Measurements from ENCODE around the gene AP2A2.
"Not testable (repeated sequence)": the region's sequence is repeated elsewhere in the genome, so short reads cannot be mapped to it uniquely, and the experiment has no call there.

Gene AP2A2

DNA sequence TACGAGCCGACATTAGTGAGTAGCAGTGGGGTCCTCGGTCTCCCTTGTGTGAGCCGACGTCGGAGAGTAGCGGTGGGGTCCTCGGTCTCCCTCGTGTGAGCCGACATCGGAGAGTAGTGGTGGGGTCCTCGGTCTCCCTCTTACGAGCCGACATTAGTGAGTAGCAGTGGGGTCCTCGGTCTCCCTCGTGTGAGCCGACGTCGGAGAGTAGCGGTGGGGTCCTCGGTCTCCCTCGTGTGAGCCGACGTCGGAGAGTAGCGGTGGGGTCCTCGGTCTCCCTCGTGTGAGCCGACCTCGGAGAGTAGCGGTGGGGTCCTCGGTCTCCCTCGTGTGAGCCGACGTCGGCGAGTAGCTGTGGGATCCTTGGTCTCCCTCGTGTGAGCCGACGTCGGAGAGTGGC, 49.7 kb downstream of the AP2A2 start:
- not testable (repeated sequence) for DNase-seq (ENCODE audit: low read depth in 2 of 2)

DNA sequence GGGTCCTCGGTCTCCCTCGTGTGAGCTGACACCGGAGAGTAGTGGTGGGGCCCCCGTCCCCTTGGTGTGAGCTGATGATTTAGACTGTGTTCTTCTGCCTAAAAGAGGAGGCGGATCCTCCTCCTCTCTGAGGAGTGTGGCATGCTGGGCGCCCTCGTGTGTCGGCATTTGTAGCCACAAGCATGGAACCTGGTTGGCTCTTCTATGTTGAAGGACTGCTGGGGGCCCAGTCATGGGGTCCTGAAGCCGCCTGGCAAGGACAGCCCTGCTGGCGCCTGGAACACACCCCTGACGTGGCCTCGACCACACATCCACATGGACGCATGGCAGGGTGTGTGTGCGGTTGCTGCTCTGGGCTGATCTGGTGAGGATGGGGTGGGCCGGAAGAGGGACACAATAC, 50.2 kb downstream of the AP2A2 start:
- no peak for DNase-seq (ENCODE audit: low read depth in 2 of 2)

DNA sequence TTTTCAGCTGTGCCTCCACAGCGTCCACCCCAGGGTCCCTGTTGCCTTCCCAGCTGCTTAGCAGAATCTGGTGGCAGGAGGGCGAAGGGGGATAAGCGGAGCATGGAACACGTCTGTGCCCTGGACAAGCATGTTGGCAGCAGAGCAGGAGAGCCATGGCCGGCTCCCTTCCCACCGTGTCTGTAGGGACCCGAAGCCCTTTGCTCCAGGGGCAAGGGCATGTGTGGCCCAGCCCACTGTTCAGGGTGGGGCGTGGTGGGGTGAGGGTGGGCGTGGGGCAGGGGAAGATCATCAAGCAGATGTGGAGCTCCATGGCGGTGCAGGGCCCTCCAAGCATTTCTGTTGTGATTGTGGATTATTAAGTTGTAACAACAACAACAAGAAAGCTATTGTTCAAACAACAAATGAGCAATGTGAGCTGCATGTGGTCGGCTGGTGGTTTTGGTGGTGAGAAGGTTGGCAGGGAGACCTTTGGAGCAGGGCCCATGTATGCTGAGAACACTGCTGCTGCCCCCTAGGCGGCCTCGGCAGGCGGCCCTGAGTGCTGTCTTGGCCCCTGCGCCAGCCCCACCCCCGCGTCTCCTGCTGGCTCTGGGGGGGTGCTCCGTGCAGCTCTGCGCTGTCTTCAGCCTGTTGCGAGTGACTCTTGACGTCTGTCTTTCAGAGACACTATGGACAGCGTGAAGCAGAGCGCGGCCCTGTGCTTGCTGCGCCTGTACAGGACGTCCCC, 50.9 kb downstream of the AP2A2 start:
- no peak for DNase-seq (ENCODE audit: low read depth in 2 of 2)

DNA sequence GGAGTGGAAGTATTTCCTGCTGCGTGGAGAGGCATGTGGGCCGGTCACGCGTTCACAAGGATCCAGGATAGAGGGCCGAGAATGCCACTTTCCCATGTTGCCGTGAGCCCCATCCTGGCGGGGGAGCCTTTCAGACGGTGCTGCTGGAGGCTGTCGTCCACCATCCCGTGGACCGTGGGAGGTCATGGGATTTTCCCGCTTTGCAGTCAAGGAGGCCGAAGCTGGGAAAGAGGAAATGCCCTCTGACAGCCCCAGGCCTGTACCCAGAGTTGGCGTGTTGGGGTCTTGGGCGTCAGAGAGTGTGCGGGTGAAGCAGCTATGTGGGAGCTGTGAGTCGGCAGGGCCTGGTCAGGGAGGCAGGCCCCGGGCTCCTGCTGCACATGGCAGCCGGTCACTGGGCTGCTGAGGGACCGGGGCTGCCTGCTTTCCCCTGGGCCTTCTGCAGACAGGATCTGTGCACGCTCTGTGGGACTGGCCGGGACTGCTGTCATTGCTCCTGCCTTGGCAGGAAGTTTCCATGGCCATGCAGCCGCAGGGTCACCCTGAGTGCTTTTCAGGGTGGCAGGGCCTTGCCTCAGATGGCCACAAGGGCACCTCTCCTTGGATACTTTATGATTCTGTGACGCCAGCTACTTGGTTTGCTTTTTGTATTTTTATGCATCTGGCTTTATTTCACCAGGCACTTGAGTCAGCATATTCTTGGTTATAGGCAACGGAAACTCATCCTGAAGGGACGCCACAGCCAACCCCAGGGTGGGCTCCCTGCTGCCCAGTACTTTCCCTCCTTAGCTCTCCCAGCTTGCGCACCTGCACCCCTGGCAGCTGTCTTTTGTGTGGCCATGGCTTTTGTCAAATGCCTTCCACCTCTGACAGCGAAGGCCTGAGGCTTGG, 52.4 kb downstream of the AP2A2 start:
- DNase-seq (ENCODE audit: low read depth in 2 of 2): no peak

DNA sequence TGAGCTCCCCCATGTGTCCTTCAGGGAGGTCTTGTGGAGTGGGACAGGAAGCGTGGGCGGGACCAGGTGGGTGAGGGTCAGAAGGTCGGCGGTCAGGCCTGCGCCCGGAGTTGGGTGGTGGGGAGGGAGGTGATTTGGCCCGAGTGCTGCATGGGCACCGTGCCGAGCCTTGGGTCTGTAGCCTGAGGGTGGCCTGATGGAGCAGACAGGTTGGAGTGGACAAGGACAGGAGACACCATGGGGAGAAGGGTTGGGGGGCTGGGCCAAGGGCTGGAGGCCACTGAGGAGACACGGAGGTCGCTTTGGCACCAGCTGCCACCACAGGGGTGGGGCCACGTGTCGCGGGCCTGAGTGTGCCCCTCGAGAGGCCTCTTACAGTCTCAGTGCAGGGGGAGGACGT, 53.1 kb downstream of the AP2A2 start:
- DNase-seq (ENCODE audit: low read depth in 2 of 2): no peak

DNA sequence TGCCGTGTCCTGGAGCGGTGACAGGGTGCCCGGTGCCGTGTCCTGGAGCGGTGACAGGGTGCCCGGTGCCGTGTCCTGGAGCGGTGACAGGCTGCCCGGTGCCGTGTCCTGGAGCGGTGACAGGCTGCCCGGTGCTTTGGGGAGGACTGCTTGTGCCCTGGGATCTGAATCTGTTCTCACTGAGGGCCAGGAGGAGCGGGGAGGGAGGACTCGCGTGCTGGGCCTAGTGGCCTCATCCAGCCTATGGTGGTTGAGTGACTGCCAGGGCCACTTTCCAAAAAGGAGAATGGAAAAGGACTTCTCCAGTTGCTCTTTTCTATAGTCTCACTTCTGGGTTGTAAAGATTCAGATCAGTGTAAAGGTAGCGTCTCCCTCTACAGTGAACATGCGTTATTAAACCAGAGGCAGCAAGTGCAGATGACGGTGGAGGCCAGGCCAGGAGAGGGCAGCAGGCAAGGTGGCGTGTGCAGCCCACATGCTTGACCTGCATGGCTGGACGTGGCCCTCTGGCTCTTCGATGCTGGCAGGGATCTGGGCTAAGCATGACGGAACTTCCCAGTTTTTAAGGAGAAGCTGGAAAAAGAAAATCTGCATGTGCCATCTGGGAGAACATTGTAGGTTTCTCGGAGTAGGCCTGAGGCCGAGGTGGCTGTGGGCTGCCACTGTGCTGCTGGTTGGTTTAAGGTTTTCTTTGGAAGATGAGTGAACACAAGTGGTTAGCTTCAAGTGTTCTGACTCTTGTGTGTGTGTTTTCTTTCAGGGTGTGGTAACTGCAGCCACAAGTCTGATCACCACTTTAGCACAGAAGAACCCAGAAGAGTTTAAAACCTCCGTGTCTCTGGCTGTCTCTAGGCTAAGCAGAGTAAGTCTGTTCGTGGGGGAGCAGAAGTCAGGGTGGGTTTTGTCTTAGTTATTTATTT, 55.0 kb downstream of the AP2A2 start:
- no peak for DNase-seq (ENCODE audit: low read depth in 2 of 2)

DNA sequence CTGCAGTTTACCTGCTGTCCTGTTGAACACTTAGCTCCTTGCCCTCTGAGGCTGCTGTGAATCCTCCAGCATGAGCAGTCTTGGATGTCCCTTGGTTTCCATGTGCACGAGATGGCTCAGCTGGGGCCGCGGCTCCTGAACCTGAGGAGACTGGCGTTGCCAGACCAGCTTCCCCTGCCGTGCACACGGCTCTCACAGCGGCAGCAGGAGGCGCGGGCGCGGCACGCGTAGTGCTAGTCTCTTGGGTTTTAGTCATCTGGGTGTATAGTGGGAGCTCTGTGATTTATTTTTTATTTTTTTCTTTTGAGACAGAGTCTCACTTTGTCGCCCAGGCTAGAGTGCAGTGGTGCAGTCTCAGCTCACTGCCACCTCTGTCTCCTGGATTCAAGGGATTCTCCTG, 56.1 kb downstream of the AP2A2 start:
- no peak for DNase-seq (ENCODE audit: low read depth in 2 of 2)

DNA sequence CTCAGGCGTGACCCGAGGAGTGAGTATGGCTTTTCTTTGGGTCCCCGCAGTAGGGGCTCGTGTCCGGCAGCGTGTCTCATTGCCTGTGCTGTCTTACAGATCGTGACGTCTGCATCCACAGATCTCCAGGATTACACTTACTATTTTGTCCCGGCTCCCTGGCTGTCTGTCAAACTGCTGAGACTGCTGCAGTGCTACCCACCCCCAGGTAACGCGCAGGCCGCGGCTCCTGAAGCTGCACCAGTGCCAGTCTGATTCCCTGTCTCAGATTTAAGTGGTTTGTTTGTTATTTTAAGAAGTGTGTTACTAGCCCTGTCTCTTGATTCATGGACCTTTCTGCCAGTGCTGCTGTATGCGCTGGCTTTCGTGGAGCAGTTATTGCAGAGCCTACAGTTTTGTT, 58.9 kb downstream of the AP2A2 start:
- no peak for DNase-seq (ENCODE audit: low read depth in 2 of 2)

DNA sequence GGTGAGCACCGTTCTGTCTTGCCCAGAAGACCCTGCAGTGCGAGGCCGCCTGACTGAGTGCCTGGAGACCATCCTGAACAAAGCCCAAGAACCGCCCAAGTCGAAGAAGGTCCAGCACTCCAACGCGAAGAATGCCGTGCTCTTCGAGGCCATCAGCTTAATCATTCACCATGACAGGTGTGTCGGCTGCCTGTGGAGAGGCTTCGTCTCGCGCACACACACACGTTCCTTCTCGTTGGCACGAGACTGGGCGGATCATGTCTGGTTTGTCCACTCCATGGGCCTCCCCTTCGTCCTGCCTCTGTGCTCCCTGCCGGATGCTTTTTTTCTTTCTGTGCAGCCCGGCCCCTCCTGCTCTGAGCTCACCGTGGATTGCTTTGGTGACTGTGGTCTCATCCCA, 59.7 kb downstream of the AP2A2 start:
- DNase-seq (ENCODE audit: low read depth in 2 of 2): no peak

DNA sequence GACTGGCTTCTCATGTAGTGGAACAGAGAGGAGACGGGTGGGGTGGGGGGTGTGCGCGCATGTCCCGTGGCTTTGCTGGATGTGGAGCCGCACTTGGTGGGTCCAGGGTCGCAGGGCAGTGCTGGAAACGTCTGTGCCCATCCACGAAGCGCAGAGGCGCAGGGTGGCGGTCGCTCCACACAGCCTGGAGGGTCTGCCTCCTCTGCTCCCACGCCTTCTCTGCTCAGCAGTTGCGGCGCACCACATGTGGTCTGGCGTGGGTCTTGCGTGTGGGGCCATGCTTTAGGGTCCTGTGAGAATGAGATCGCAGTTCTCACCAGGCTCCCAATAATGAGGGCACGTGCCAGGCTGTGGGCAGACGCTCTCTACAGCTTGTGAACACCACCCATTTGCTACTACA, 60.2 kb downstream of the AP2A2 start:
- DNase-seq (ENCODE audit: low read depth in 2 of 2): no peak

DNA sequence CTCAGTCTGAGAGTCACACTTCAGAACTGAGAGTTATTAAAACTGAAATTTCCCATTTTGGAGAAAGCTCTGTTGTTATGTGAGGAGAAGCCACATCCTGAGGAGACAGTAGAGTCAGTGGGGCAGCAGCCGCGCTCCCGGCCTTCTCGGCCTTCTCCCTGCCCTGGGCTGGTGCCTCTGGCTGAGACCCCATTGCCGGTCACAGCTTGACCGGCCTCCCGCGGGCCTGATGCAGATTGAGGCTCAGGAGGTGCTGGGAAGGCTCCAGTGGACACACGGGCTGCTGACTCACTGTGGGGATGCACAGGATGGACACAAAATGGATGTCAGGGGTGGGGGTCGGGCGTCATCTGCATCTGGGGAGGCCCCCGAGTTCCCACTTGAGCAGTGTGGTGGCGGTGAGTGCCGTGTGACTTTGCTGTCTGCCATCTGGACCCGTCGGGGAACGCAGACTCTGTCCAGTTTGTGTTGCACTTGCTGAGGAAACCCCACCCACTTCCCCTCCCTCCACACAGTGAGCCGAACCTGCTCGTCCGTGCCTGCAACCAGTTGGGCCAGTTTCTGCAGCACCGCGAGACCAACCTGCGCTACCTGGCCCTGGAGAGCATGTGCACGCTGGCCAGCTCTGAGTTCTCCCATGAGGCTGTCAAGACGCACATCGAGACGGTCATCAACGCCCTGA, 60.7 kb downstream of the AP2A2 start:
- no peak for DNase-seq (ENCODE audit: low read depth in 2 of 2)

DNA sequence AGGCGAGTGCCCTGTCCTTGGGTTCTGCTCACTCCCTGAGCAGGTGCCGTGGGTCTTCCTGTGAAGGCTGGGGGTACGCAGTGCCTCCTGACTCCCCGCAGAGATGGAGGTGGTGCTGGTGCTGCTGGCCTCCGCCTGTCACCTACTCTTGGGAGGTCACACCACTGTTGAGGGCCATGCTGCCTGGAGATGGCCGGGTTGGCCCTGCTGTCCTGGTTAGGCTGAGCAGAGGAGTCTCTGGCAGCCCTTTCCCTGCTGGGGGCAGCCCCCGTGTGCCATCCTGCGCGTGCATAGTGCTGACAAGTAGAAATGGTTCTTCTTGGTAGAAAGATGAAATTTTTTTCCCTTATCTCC, 61.3 kb downstream of the AP2A2 start:
- no peak for DNase-seq (ENCODE audit: low read depth in 2 of 2)

DNA sequence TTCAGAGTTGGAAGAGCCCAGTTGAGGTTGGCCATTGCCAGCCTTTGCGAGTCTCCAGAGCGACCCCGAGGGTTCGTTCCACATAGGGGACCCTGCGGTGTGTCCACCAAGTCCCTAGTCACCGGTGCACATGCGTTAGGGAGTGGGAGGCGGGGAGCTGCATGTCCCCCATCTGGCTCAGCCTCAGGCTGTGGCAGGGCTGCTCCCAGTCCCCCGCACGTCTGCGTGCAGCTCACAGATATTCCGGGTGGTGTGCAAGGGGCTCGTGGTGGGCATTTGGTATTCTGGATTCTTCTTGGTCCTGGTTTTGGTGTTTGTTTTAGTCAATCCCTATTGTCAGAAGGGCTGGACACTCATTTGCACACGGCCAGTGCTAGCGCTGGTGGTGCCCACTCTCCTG, 62.0 kb downstream of the AP2A2 start:
- no peak for DNase-seq (ENCODE audit: low read depth in 2 of 2)

DNA sequence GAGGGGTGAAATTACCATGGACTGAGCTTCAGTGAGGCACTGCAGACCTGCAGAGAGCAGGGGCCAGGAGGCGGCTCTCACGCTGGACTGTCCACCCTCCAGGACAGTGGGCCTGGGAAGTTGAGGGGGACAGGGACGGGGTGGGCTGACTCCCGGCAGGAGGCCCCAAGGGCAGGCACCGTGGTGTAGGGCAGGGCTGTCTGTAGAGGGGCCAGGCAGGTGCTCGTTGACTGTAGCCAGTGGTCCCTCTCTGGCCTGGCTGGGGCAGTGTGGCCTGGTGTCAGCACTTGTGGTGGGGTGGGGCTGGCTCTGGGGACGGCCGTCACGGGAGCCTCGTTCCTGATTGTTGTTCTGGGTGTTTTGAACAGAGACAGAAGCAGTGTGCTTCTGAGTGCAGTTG, 64.4 kb downstream of the AP2A2 start:
- DNase-seq (ENCODE audit: low read depth in 2 of 2): no peak

DNA sequence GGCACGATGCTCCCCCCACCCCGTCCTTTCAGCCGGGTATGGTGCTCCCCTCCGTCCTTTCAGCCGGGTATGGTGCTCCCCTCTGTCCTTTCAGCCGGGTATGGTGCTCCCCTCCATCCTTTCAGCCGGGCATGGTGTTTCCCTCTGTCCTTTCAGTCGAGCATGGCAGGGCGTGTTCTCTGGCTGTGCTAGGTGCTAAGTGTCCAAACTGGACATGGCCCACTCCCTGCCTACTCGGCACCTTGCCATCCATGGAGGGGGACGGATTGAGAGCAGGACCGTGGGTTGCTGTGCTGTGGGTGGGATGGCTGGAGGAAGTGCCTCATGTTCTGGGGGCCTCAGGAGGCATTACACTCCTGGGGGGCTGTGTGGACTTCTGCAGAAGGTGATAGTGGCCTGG, 65.4 kb downstream of the AP2A2 start:
- DNase-seq (ENCODE audit: low read depth in 2 of 2): no peak

DNA sequence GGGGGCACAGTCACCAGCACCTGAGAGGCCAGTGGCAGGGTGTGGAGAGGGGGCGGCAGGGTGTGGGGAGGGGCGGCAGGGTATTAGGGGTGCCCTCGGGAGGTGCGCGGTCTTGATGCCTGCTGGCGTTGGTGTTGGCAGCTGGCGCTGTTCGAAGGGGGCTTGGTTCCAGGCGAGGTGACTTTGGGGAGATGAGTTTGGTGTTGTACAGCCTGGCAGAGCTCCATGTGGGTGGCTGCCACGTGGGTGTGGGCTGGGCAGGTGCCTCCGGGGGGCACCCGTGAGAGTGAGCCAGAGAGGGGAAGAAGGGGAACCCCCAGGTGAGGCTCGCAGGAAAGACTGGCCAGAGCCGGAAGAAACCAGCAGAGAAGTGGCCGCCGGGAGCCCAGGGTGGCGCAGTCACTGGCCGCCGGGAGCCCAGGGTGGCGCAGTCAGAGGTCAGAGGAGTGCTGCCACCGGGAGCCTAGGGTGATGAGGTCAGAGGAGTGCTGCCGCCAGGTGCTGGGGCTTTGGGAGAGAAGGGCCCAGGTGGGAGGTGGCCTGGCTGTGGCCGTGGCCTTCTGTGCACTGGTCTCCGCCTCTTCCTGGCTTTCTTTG, 66.1 kb downstream of the AP2A2 start:
- DNase-seq (ENCODE audit: low read depth in 2 of 2): no peak

DNA sequence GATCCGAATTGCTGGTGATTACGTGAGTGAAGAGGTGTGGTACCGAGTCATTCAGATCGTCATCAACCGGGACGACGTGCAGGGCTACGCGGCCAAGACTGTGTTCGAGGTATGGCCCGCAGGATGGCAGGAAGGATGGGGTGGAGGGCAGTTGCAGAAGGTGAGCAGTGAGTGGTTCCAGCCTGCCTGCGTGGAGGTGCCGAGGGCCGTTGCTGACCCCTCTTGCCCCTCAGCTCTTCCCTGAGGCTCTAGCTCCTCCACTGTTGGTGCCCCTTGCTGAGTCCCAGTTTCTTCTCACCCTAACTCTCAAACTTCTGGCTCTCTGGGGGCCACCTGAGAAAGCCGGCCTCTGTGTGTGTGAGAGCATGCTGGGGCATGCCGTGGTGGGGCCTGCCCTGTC, 66.9 kb downstream of the AP2A2 start:
- no peak for DNase-seq (ENCODE audit: low read depth in 2 of 2)

DNA sequence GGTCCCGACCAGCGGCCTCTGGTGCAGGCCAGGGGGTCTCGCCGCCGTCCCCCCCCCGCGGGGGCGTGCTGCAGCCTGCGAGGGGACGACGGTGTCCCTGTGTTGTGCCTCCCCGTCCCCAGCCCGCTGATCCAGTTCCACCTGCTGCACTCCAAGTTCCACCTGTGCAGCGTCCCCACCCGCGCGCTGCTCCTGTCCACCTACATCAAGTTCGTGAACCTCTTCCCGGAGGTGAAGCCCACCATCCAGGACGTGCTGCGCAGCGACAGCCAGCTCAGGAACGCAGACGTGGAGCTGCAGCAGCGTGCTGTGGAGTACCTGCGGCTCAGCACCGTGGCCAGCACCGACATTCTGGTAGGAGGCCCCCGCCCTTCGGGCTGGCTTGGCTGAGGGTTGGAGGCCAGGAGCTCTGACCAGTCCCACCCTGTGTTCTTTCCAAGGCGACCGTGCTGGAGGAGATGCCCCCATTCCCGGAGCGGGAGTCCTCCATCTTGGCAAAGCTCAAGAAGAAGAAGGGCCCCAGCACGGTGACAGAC, 68.0 kb downstream of the AP2A2 start:
- DNase-seq (ENCODE audit: low read depth in 2 of 2): no peak

DNA sequence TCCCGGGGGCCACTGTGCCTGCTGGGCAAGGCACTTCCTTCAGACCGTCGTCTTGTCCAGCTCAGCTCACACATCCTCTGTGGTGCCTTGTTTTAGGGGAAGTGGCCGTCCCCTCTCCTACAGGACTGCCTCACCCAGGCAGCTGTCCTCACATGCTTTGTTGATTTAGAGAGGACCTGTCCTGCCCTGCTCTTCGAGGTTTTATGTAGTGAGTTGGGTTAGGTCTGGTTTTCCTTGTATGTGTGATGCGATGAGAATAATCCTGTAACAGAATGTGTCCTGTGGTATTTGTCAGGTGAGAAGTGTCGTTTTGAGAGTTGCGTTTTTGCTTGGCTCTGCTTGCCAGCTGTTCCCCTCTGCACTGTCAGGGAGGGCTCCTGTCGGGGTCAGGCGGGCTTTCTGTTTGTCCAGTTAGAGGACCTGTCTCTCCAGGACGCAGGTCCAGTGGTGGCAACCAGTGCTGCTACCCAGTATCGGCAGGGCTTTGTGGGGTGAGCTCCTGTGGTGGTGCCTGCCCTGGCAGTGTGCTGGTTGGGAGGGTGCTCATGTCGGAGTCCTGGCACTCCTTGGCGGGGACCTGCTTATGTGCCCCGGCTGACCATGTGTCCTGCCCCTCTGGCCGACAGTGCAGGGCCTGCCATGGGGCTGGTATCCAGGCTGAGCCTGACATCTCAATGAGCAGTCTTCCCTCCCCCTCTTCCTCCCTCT, 69.5 kb downstream of the AP2A2 start:
- DNase-seq (ENCODE audit: low read depth in 2 of 2): no peak

DNA sequence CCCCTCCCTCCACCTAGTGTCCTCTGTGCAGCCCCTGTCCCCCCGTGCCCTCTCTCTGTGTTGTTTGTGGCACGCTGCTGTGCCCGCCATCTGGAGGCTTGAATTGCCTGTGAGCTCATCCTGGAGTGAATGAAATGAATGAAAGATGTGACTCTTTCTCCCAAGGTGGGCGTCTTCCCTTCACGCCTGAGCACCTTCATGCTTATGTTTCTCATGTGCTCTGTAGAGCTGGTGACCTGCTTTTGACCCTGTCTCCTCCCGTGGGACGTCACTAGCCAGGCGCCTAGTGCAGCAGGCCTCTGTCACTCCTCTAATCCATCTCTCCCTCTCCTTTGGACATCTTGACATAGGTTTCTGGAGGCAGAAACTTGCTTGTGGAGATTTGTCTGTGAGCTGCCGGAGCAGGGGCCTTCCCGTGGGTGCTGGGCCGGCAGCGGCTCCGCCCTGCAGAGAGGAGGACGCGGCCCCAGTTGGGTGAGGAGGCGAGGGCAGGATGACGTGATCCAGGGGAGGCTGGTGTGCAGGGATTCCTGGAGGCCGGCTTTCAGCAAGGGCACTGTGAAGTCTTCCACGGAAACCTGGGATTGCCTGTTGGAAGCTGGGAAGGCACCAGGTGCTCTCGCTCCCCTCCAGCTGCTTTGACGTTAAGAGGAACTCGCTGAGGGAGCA, 70.2 kb downstream of the AP2A2 start:
- DNase-seq (ENCODE audit: low read depth in 2 of 2): no peak
